HG02642 (cell line): ENCODE results near the gene RASD2.

Experiments used
- ATAC-seq: cut with Tn5 transposase; IDR thresholded peaks from one replicate; pipeline ENCODE4 v1.9.1; 2021; ENCODE audit warnings: mild to moderate bottlenecking; ENCODE audit not compliant: unreplicated experiment, poor library complexity

The RASD2 gene

GRCh38 chr22:35556666-35557065 is 16.0 kb downstream of the RASD2 start:
- ATAC-seq = no peak

DNA sequence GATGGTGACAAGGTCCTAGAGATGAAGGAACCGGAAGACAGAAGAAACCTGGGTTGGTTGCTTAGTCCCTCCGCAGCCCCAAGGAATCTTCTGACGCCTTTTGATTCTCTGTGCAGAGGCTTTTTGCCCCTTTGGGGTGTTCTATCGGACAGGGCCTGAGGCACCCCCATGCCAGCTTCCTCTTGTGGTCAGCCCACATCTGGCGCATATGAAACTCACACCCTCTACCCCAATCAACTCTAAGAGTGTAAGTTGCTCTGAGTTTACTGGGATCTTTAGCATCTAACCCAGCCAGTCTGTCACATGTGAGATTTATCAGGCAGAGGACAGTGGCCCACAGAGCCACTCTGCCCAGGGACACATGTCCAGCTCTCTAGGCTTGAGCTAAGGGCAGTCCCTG is 17.4 kb downstream of the RASD2 start:
- no peak for ATAC-seq

GRCh38 chr22:35558719-35559118 is 18.1 kb downstream of the RASD2 start:
- ATAC-seq = no peak

DNA sequence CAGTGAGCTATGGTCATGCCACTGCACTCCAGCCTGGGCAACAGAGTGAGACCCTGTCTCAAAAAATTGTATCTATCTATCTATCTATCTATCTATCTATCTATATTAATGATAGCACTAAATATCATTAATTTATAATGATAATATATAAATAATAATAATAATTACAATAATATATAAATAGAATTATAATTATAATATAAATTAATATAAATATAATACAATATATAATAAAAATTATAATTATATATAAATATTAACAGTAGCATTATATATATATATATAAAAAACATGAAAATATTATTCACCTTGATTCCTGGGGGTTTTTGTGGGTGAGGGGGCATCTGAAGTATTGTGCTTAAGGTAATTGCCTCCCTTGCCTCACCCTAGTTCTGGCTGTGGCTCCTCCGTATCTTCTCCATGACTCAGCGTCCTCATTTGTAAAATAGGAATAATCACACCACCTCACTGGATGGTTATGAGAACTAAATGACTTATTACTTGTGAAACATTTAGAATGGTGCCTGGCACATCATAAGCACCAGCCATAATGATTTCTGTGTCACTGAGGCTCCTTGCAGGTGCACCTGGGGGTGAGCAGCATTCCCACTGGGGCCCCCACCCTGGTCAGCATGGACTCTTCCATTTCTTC is 18.8 kb downstream of the RASD2 start:
- ATAC-seq = no peak

- ATAC-seq = no peak
These were observed 19.7 kb downstream of the RASD2 start for GRCh38 chr22:35560366-35560765.

DNA sequence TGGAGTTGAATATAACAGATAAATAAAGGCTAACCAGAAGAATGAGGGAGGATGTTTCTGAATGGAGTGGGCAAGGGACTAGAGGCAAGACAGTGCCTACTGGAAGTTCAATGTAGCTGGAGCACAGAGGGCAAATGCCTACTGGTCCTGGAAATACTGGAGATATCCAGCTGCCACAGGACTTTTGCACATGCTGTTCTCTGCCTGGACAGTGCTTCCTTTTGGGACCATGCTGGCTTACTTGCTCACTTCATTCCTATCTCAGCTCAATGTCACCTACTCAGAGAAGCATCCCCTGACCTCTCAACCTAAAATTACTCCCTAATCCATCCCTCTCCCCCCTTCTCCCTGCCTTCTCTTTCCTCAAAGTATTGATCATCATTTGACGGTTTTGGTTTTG is 20.2 kb downstream of the RASD2 start:
- ATAC-seq = no peak

GRCh38 chr22:35561796-35562526 is 21.3 kb downstream of the RASD2 start:
- ATAC-seq = no peak

DNA sequence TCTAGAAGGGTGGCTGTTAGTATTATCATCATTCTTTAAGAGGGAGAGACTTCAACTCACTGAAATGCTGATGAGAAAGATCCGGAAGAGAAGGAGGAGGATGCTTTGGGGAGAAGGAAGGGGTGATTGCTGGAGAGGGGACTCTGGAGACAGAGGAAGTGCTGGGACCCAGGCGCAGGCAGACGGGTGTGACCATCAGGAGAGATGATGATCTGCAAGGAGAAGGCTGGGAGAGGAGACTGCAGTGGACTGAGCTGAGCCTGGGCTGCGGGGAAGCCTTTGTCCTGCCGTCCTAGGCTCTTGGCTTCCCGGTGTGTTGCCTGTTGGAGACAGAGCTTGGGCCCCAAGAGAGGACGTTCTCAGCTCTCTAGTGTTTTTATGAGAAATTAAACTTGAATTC is 22.6 kb downstream of the RASD2 start:
- no peak for ATAC-seq

GRCh38 chr22:35564975-35565867 is 24.6 kb downstream of the RASD2 start:
- no peak for ATAC-seq

GRCh38 chr22:35567351-35568141 is 26.9 kb downstream of the RASD2 start:
- no peak for ATAC-seq

GRCh38 chr22:35568751-35569739 is 28.4 kb downstream of the RASD2 start:
- no peak for ATAC-seq

- ATAC-seq = no peak
These were observed 29.3 kb downstream of the RASD2 start for GRCh38 chr22:35569916-35570315.

- ATAC-seq = no peak
These were observed 30.1 kb downstream of the RASD2 start for GRCh38 chr22:35570686-35571194.

DNA sequence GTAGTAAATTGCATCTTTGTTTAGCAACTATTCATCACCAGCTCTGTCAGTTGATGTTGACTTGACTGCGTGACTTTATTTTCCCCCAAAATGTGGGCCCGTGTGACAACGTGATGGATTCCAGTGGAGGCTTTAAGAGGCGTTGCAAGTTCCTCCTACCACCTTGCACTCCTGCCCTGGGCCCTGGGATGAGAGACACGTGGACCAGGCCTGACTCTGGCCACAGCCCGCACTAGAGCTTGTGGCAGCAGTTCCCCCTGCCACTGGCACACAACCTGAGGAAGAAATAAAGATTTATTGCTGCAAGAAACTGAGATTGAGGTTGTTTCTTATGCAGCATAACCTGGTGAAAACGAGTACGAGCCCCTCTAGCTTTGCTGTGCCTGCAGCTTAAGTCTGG is 31.9 kb downstream of the RASD2 start:
- no peak for ATAC-seq

GRCh38 chr22:35575116-35575748 is 34.6 kb downstream of the RASD2 start:
- ATAC-seq = no peak

DNA sequence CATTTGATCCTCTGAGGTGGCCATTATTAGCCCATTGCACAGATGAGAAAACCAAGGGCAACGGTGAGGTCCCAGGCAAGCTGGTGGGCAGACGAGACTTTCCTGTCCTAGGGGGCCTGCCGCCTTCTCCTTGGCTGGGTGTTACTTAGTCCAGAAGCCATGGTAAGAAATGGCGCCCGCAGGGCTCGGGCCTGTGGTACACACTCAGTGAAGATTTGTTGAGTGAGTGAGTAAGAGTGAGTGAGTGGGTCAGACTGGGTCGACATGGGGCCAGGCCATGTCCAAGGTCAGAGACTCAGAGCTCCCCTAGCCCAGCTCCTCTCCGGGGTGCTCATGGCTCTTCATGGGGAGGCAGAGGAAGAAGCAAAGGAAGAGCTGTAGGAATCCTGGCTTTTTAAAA is 36.0 kb downstream of the RASD2 start:
- ATAC-seq = no peak

- ATAC-seq = no peak
These were observed 37.4 kb downstream of the RASD2 start for GRCh38 chr22:35577799-35578659.
